NCI-H446 (cell line): ENCODE measurements around the gene ZFP90.
A peak's percentile ranks its signal among the peaks of the same experiment; 100 is the strongest.
"Not testable (repeated sequence)": the region's sequence is repeated elsewhere in the genome, so short reads cannot be mapped to it uniquely, and the experiment has no call there.

Experiments used
- DNase-seq, 2 experiments: peaks; one replicate each; lab custom pipeline; 2025; lab: John Stamatoyannopoulos, UW

ZFP90 gene

DNA sequence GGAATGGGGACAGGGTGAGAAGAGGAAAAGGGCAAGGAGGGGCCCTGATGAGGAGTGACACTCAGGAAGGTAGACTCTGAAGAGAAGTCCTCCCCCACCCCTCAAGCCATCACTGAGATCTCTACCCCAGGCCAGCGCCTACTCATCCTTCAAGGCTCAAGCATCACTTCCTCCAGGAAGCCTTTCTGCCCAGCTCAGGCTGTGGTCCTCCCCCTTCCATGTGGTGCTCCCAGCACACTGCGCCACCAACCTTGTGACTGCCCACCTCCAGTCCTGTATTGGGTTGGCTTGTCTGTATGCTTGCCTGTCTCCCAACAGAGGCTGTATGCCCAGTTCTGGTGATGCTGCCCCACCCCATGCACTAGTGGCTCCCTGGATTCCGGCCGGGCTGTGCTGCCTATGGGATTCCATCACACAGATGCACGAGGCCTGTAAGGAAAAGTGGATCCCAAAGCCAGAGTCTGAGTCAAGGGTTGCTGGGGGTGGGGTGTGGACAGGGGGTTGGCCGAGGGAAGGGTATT is 19.8 kb upstream of the ZFP90 start:
- DNase-seq = no peak

DNA sequence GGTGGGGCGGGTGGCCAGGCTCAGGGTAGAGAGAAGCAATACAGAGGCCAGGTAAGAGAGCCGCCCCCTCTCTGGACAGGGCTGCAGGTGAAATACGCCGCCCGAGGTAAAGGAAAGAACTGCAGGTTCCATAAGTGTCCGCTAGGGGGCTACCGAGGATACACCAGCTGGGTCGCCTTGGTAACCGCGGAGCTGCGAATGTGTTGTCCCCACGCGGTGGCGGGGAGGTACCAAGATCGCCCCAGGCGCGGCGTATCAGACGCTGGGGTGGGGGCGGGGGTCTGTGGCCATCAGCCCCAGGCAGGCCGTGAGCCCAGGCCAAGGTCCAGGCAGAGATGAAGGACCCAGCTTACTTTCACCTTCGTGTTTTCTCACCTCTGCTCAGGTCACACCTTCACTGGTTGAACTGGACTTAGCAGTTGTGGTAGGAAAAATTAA is 18.4 kb upstream of the ZFP90 start:
- DNase-seq = peak; percentile 11 to 74

DNA sequence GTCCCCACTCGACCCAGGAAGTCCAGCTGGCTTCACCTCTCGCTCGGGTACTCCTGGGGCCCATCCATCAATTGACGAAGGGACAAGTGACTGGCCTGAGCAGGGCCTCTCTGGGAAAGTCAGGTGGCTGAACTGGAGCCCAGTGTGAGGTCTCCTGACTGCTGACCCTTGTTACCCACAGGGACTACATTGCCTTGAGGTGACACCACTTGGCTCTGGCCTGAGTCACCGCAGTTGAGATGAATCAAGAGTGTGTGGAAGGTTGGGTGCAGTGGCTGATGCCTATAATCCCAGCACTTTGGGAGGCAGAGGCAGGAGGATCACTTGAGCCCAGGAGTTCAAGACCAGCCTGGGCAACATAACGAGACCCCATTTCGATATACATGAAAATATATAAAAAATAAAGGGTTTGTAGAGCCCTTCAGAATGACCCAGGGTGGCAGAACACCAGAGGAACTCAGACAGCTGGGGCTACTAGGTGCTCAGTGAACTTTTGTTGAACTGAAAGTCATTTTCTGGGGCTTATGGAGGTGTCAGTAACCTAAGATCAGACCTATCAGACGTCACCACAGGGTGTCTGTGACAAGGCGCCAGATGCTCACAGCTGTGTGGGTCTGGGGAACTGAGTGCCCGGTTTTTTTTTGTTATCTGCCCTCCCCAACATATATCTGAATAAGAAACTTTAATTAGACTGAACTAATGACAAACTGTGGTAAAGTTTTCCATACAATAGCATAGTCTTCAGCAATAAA is 14.8 kb upstream of the ZFP90 start:
- no peak for DNase-seq

DNA sequence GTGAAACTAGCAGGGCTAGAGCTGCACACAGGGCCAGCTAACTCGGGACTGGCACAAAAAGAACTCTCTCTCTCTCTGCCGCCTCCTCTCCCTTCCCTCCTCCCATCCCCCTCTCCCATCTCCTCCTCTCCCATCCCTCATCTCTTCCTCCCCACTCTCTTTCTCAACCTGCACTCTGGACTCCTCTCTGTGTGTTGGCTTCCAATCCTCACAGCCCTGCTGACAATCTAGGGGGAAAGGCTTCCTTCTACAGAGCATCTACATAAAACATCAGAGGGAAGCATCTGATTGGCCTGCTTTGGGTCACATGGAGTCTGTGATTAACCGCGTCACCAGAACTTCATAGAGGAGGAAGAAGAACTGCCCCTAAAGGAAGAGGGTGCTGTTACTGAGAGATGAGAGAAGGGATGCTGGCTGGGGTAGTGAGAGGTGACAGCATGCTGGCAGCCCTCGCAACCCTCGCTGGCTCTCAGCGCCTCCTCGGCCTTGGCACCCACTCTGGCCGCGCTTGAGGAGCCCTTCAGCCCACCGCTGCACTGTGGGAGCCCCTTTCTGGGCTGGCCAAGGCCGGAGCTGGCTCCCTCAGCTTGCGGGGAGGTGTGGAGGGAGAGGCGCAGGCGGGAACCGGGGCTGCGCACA is 12.8 kb upstream of the ZFP90 start:
- DNase-seq = no peak

DNA sequence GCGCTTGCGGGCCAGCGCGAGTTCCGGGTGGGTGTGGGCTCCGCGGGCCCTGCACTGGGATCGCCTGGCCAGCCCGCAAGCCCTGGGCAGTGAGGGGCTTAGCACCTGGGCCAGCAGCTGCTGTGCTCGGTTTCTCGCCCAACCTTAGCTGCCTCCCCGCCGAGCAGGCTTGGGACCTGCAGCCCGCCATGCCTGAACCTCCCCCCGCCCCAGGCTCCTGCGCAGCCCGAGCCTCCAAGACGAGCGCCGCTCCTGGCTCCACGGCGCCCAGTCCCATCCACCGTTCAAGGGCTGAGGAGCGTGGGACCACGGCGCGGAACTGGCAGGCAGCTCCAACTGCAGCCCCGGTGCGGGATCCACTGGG is 12.3 kb upstream of the ZFP90 start:
- DNase-seq = no peak

DNA sequence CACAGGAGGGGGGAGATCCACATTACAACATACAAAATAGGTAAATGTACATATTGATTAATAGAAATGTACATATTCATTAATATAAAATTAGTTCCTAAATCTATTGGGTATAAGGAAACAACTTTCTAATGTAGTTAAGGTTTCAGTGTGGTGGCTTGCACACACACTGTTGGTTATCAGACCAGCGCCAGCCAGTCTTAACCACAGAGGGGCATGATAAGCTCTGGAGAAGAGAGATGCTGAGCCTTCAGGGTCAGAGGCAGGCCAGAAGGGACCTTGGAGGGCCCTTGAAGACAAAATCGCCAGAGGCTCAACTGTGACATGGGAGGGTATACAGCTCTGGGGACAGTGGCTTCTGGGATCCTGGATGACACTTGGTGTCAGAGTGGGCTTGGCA is 10.9 kb upstream of the ZFP90 start:
- DNase-seq = no peak

DNA sequence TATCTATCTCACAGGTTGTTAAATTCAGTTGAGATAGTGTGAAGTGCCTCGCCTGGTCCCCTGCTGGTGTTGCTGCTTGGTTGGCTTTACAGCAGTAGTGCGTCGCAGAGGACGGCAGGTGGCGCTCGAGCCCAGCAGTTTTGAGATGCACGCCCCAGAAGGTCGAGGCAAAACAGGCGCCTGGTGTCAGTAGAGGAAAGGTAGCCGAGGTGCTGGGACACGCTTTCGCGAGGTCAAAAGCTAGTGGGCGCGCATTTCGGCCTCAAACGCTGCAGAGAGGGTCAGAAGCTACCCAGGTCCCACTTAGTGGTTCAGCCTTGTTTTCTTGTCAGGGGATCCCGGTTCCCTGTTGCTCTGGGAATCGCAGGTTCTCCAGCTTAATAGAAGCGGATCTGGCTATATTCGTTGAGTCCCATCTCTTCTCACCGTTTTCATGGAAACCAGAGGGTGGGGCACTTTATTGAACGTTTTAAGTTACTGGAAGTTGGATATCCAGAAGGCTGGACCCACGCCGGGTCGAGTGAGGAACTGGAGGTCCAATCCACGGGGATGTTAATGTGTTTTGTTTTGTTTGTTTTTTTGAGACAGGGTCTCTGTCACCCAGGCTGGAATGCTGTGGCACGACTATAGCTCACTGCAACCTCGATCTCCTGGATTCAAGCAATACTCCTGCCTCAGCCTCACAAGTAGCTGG is 10.3 kb upstream of the ZFP90 start:
- DNase-seq = peak; percentile 46 to 70

DNA sequence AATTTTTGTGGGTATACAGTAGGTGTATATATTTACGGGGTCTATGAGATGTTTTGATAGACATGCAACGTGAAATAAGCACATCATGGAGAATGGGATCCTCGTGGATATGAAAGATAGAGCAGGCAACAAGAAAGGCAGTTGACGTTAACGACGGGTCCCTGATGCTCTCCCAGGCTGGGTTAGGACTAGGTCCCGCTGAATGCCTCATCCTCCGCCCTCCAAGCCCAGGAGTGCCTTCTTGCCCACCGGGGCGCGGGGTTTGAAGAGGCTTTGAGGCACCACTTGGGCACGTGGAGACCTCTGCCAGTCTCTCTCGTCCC is 9.5 kb upstream of the ZFP90 start:
- no peak for DNase-seq

DNA sequence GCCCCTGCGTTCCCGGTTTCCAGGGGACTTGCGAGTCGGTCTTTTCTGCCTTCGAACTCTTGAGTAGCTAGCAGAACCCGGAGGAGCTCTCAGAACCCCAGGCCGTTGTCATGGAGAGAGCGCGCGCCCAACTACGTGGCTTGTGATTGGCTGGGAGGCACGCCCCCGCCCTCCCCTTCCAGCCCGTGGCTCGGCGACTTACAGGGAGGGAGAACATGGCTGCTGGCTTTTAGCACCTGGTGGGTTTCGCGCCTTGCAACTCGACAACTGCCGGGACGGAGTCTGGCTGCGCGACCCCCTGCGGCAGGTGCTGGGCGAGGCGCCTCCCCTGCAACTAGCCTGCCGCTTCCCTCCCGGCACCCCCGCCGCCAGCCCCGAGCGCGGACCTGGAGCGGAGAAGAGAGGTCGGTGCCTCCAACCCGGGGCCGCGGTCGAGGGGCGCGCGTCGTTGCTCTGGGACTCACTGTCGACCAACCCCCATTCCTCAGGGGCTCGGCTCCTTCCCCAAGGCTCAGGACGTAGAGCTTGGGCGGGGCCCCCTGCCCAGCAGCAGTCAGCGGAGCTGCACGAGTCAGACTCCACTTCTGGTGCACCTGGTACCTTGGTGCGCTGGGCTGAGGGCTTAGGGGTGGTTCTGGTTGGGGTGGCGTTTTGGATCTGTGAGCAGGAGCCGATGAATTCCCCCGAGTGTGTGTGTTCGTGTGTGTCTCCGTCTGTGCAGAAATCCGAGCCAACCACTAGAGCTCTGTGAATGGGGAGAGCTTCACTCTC is 9.0 kb upstream of the ZFP90 start:
- DNase-seq = peak; percentile 62 to 75

DNA sequence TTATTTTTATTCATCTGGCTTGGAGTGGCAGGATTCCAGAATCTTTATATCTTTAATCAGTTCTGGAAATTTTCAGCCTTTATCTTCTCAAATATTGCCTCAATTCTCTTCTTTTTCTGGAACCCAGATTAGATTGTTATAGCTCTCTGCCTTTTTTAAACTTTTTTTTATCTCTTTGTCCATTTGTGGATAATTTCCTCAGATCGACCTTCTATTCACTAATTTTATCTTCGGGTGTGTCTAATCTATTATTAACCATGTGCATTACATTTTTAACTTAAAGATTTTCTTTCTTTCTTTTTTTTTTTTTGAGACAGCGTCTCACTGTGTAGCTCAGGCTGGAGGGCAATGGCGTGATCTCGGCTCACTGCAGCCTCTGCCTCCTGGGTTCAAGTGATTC is 5.2 kb upstream of the ZFP90 start:
- DNase-seq = no peak

DNA sequence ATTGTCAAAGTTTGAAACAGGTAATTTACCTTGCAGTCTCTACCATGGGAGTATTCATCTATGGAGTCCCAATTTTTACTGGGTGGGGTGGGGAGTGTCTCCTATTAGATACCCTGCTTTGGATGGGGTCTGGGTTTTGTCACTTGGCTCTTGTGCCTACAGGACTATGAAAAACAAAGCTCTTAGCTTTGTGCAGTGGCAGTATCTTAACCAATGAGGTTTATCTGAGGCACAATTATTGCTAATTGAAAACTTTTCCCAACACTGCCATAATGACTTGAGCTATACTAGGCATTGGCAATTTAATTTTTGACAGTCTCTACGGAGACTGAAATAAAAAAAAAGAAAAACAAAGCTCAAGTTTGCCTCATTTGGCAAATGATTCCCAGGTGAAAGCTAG is 3.8 kb upstream of the ZFP90 start:
- no peak for DNase-seq

DNA sequence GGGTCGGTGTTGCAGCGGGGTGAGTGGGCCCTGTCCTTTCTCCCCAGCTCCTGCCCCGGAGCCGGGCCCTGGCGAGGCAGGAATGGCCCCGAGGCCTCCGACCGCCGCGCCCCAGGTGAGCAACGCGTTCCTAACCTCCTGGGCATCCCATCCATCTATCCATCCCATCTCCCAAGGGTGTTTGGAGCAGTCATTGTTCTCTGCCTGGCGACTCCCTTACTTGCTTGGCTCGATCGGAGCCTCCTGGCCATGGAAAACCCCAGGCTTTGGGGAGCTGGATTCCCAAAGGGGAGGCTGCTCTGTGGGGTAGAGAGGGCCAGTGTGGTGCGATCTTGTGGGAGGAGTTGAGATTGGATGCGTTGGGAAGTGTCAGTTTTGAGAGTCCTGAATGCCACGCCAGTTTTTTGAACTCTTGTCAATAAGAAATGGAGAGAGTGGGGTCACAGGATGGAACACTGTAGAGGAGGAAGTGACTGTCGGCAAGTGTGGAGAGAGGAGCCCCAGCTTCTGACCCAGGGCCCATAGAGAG is 684 bp downstream of the ZFP90 start:
- no peak for DNase-seq

DNA sequence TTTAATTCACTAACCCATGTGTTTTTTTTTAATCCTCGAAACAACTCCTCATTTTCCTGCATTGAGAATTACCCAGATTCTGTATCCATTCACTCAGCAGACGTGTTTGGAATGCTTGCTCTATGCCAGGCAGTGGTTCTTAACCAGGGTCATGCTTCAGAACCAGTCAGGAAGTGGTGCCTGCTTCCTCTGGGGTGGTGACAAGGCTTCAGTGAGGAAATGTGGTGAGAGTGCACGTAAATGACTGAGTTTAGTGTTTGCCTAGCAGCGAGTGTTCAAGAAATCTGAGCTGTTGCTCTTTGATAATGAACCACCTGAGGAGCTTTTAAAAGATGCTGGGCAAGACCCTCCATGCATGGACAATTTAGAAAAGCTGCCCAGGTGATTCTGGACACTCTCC is 9.9 kb downstream of the ZFP90 start:
- DNase-seq = no peak

DNA sequence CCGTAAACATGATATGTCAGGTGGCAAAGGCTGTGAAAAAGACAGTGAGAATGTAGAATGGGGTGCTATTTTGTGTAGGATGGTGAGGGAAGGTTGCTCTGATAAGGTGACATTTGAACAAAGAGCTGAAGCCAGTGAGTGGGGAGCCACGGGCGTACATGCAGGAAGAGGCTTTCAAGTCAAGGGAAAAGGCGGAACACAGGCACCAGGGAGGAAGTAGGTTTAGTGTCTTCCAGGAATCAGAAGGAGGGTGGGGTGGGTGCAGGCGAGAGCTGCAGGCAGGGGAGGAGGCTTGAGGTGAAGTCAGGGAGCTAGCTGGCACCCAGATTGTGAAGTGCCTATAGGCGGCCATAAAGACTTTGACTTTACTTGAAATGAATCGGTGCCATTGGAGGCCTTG is 14.1 kb downstream of the ZFP90 start:
- no peak for DNase-seq

DNA sequence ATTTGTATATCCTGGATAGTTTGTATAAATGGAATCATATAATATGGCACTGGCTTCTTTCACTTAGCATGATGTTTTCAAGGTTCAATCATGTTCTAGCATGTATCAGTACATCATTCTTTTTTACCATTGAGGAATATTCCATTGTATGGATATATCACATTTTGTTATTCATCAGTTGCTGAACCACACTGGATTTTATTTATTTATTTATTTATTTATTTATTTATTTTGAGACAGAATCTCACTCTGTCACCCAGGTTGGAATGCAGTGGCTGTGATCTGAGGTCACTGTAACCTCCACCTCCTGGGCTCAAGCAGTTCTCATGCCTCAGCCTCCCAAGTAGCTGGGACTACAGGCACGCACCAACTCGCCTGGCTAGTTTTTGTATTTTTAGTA is 21.2 kb downstream of the ZFP90 start:
- not testable (repeated sequence) for DNase-seq

DNA sequence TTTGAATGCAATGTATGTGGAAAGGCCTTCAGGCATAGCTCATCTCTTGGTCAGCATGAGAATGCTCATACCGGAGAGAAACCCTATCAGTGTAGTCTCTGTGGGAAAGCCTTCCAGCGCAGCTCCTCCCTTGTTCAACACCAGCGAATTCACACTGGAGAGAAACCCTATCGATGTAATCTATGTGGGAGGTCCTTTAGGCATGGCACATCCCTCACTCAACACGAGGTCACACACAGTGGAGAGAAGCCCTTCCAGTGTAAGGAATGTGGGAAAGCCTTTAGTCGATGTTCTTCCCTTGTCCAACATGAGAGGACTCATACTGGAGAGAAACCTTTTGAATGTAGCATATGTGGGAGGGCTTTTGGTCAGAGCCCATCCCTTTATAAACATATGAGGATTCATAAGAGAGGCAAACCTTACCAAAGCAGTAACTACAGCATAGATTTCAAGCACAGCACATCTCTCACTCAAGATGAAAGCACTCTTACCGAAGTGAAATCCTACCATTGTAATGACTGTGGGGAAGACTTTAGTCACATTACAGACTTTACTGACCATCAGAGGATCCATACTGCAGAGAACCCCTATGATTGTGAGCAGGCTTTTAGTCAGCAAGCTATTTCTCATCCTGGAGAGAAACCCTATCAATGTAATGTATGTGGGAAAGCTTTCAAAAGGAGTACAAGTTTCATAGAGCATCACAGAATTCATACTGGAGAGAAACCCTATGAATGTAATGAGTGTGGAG is 24.7 kb downstream of the ZFP90 start:
- no peak for DNase-seq

DNA sequence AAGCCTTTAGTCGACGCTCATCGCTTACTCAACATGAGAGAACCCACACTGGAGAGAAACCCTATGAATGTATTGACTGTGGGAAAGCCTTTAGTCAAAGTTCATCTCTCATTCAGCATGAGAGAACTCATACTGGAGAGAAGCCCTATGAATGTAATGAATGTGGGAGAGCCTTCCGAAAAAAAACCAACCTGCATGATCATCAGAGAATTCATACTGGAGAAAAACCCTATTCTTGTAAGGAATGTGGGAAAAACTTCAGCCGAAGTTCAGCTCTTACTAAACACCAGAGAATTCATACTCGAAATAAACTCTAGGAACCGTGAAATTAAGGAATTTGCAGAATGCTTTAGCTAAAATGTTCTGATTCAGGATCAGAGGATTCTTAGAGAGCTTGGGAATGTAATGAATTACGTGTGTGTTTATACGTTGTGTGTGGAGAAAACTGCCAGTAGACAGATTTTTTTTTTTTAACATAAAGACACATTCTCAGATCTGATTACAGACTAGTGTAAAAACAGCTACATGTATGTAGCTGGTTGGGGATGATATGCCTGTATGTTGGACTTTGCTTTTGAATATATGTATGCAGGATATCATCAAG is 25.4 kb downstream of the ZFP90 start:
- DNase-seq = no peak

DNA sequence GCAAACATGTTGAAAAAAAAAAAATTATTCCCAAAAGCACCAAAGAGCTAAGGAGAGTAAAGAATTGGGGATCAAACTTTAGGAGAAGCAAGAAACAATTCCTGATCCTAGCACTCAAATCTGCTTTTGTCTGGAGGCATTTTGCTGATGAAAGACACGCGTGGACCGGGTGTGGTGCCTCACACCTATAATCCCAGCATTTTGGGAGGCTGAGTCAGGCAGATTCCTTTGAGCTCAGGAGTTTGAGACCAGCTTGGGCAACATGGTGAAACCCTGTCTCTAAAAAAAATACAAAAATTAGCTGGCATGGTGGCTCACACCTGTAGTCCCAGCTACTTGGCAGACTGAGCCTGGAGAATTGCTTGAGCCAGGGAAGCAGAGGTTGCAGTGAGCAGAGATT is 35.4 kb downstream of the ZFP90 start:
- no peak for DNase-seq

DNA sequence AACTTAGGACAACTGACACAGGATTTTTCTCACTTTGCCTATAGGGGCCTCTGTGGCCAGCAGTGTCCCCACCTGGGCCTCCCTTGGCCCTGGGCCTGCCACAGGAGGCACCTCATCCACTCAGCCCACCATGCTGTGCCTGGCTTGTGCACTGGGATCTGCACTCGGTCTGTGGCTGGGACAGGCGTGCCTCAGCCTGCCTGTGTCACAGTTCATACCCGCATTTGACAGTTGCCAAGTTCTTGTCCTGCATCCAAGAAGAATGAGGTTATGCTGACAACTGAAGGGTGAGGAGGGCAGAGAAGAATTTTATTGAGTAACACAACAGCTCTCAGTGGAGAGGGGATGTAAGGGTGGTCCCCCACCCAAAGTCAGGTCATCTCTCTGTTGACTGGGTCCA is 36.0 kb downstream of the ZFP90 start:
- DNase-seq = no peak

DNA sequence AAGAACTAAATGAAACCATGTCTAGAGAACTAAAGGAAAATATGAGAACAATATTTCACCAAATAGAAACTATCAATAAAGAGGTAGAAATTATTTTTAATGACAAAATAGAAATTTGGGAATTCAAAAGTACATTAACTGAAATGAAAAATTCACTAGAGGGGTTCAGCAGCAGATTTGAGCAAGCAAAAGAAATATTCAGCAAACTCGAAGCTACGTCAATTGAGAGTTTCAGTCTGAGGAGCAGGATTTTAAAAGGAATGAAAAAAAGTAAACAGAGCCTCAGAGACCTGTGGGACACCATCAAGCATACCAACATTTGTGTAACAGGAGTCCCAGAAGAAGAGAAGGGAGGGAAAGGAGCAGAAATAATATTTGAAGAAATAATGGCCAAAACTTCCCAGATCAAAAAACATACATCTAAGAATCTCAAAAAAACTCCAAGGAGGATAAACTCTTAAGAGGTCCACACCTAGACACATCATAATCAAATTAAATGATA is 38.3 kb downstream of the ZFP90 start:
- no peak for DNase-seq
